MM.1S (cell line): ENCODE results near the gene ELOVL1.

Source experiments
- CTCF ChIP-seq: fragments of 300-600 bp; sonication (generic); IDR thresholded peaks from 2 replicates; pipeline ENCODE4 v1.5.1; 2016; ENCODE audit warnings: antibody characterized with exemption, low read length, mixed read lengths
- EZH2 ChIP-seq: fragments of 300-600 bp; sonication (generic); optimal IDR thresholded peaks from 2 replicates; pipeline ENCODE3; 2017; ENCODE audit warnings: low read depth, mild to moderate bottlenecking, antibody characterized with exemption, low read length, mixed read lengths
- EZH2phosphoT487 ChIP-seq: fragments of 300-600 bp; sonication (generic); IDR thresholded peaks from 2 replicates; pipeline ENCODE4 v1.6.1; 2018; ENCODE audit warnings: antibody characterized with exemption, low read length

DNA sequence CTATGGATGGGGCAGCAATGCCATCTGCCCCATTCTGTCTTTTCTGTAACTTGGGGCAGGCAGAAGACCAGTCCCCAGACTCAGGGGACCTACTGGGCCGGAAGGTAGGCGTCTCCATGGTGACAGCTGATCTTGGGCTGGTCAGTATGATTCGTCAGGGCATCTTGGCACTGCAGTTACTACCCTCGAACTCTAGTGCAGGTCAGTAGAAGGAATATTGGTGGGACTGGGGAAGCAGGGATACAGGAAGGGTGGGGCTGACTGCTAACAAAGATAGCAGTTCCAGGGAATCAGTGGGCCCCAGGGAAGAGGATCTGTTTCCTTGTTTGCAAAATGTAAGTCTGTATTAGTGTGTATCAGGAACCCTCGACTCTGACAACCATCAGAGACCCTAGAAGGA lies 48.1 kb upstream of the ELOVL1 start:
- no peak for TF ChIP-seq CTCF
- TF ChIP-seq EZH2: no peak
- TF ChIP-seq EZH2phosphoT487: no peak
